ENCODE measurements around the gene APOE. TPM values are rescaled to one million over a fixed set of nuclear protein-coding genes. Genes with fewer than 3 reads are reported as not detected.

Gene APOE
- total and polyA plus RNA-seq, 9 of the 15 experiments (the other 6 are each of a cell fraction or from before 2014, with no cell fraction given): 0.14 to 180 (median 58.1) TPM; not detected in 1

- peak; percentile 80 for TF ChIP-seq VEZF1 (CRISPR knock-in tag; IDR thresholded peaks at IDR 0.05)
- peak; percentile 13; the same call in 1 of the 2 replicates for TF ChIP-seq FOSL1 (tag; conservative IDR thresholded peaks at IDR 0.05)
- TF ChIP-seq ZNF316 (IDR thresholded peaks at IDR 0.05): 0 out of 2 replicates have a peak, but pooled peaks have one; percentile 18
- peak; percentile 95 for TF ChIP-seq POLR2B (IDR thresholded peaks at IDR 0.05; ENCODE audit: low read depth, partially characterized antibody)
- peak; percentile 94 for TF ChIP-seq CC2D1A (IDR thresholded peaks at IDR 0.05)
- TF ChIP-seq E2F8 (IDR thresholded peaks at IDR 0.05; ENCODE audit: low read depth, partially characterized antibody): peak; percentile 93
- peak; percentile 96 for TF ChIP-seq HLTF (IDR thresholded peaks at IDR 0.05)
- peak; percentile 97 for TF ChIP-seq SP1 (CRISPR knock-in tag; IDR thresholded peaks at IDR 0.05)
- TF ChIP-seq TAF9B (IDR thresholded peaks at IDR 0.05; ENCODE audit: partially characterized antibody): peak; percentile 81
- peak; percentile 94 for TF ChIP-seq KLF1 (tag; IDR thresholded peaks at IDR 0.05)
- TF ChIP-seq MCM2 (IDR thresholded peaks at IDR 0.05; ENCODE audit: low read depth): no peak
- peak; percentile 96 for TF ChIP-seq NKRF (IDR thresholded peaks at IDR 0.05; ENCODE audit: borderline replicate concordance)
- TF ChIP-seq DNMT1 (IDR thresholded peaks at IDR 0.05): 0 out of 2 replicates have a peak, but pooled peaks have one; percentile 15
- TF ChIP-seq SIN3A (IDR thresholded peaks at IDR 0.05; ENCODE audit: borderline replicate concordance in 2 of 2, control insufficient read depth in 1 of 2, low read depth in 2 of 2, low read length in 2 of 2): peak; percentile 63 to 91; a peak in 2 of 4 replicates
- 0 out of 2 replicates have a peak, but pooled peaks have one; percentile 47 for TF ChIP-seq ZNF197 (CRISPR knock-in tag; IDR thresholded peaks at IDR 0.05; ENCODE audit: low read depth)
- TF ChIP-seq ZNF785 (CRISPR knock-in tag; IDR thresholded peaks at IDR 0.05): no peak
- TF ChIP-seq MECOM (CRISPR knock-in tag; IDR thresholded peaks at IDR 0.05): no peak
- TF ChIP-seq NFE2L1 (tag; IDR thresholded peaks at IDR 0.05; ENCODE audit: borderline replicate concordance, low read depth): no peak
- peak; percentile 90 for TF ChIP-seq ATF7 (IDR thresholded peaks at IDR 0.05)
- TF ChIP-seq POLR2G (IDR thresholded peaks at IDR 0.05; ENCODE audit: low read depth, low read length): peak; percentile 87
- 0 out of 2 replicates have a peak, but pooled peaks have one; percentile 35 for TF ChIP-seq MEF2D (tag; conservative IDR thresholded peaks at IDR 0.05; ENCODE audit: low read depth)
- peak; percentile 72; the same call in 1 of the 2 replicates for TF ChIP-seq NR1H2 (CRISPR knock-in tag; IDR thresholded peaks at IDR 0.05)
Measured at GRCh38 chr19:44954649-44955504, 49.3 kb downstream of the APOE start, which contains the start of gene CLPTM1 (continued).
